COR-L47 (cell line): Measurements from ENCODE around the gene EID1.
"Not testable (repeated sequence)": the region's sequence is repeated elsewhere in the genome, so short reads cannot be mapped to it uniquely, and the experiment has no call there.

ENCODE experiments used
- DNase-seq: peaks from one replicate; lab custom pipeline; 2025; lab: John Stamatoyannopoulos, UW

Gene EID1

GRCh38 chr15:48877630-48878595 is at the start of gene EID1:
Gene EID1, plus strand, starts transcription at chr15:48878134. Its CDS starts 43 bp downstream, at chr15:48878177.
- DNase-seq: peak; percentile 89

GRCh38 chr15:48828471-48828870 is 49.5 kb upstream of the EID1 start:
- DNase-seq: no peak

- DNase-seq: no peak
Observed at GRCh38 chr15:48828906-48829305, 49.0 kb upstream of the EID1 start.

- no peak for DNase-seq
Observed at GRCh38 chr15:48832648-48833047, 45.3 kb upstream of the EID1 start.

- DNase-seq: no peak
Observed at GRCh38 chr15:48833526-48834239, 44.3 kb upstream of the EID1 start.

GRCh38 chr15:48834756-48835155 is 43.2 kb upstream of the EID1 start:
- DNase-seq: no peak

GRCh38 chr15:48842501-48842900 is 35.4 kb upstream of the EID1 start:
- DNase-seq: peak; percentile 21

- no peak for DNase-seq
Observed at GRCh38 chr15:48845123-48845522, 32.8 kb upstream of the EID1 start.

- DNase-seq: no peak
Observed at GRCh38 chr15:48850648-48851047, 27.3 kb upstream of the EID1 start.

- no peak for DNase-seq
Observed at GRCh38 chr15:48851956-48852355, 26.0 kb upstream of the EID1 start.

- DNase-seq: not testable (repeated sequence)
Observed at GRCh38 chr15:48854434-48854833, 23.5 kb upstream of the EID1 start.

- peak; percentile 24 for DNase-seq
Observed at GRCh38 chr15:48855501-48856440, 22.2 kb upstream of the EID1 start.

GRCh38 chr15:48856942-48857341 is 21.0 kb upstream of the EID1 start:
- no peak for DNase-seq

- no peak for DNase-seq
Observed at GRCh38 chr15:48858401-48858800, 19.5 kb upstream of the EID1 start.

- DNase-seq: no peak
Observed at GRCh38 chr15:48859426-48859825, 18.5 kb upstream of the EID1 start.

- peak; percentile 33 for DNase-seq
Observed at GRCh38 chr15:48861813-48862431, 16.0 kb upstream of the EID1 start.

GRCh38 chr15:48862705-48863104 is 15.2 kb upstream of the EID1 start:
- DNase-seq: no peak

GRCh38 chr15:48865370-48866079 is 12.4 kb upstream of the EID1 start:
- DNase-seq: no peak

GRCh38 chr15:48866141-48866563 is 11.8 kb upstream of the EID1 start:
- no peak for DNase-seq

- DNase-seq: no peak
Observed at GRCh38 chr15:48868023-48868422, 9.9 kb upstream of the EID1 start.

- no peak for DNase-seq
Observed at GRCh38 chr15:48868536-48868935, 9.4 kb upstream of the EID1 start.
